OCI-LY3 (cell line): ENCODE results near the gene CFAP74.

ENCODE experiments used
- H2AFZ ChIP-seq: fragments of 200-600, 300-600 bp; shearing (Covaris generic); 2 replicates; pipeline ENCODE4 v1.6.0; 2014; ENCODE audit warnings: antibody characterized with exemption, low read depth, low read length
- H3K27ac ChIP-seq: fragments of 200-600, 300-600 bp; sonication (generic); 2 replicates; pipeline ENCODE4 v1.5.1; 2014; ENCODE audit warnings: mild to moderate bottlenecking, low read length, moderate library complexity, mixed read lengths
- H3K27me3 ChIP-seq: fragments of 200-600, 300-600 bp; sonication (generic); 2 replicates; pipeline ENCODE4 v1.6.1; 2014; ENCODE audit warnings: low read depth, low read length, mixed read lengths
- H3K36me3 ChIP-seq: fragments of 200-600, 300-600 bp; sonication (generic); replicated peaks from 2 replicates; pipeline ENCODE3; 2014; ENCODE audit warnings: low read depth, low read length, mixed read lengths
- H3K4me1 ChIP-seq: fragments of 300-600, 200-600 bp; sonication (generic); 2 replicates; pipeline ENCODE4 v1.6.1; 2014; ENCODE audit warnings: low read length, mixed read lengths
- H3K4me2 ChIP-seq: fragments of 200-600, 300-600 bp; sonication (generic); 2 replicates; pipeline ENCODE4 v1.6.1; 2014; ENCODE audit warnings: low read length, mixed read lengths
- H3K4me3 ChIP-seq: fragments of 300-600, 200-600 bp; sonication (generic); 2 replicates; pipeline ENCODE4 v1.5.1; 2014; ENCODE audit warnings: antibody characterized with exemption, mild to moderate bottlenecking, low read length, moderate library complexity
- H3K79me2 ChIP-seq: fragments of 300-600, 200-600 bp; shearing (Covaris generic); 2 replicates; pipeline ENCODE4 v1.6.1; 2014; ENCODE audit warnings: mild to moderate bottlenecking, low read length, mixed read lengths
- H3K9ac ChIP-seq: fragments of 300-600, 200-600 bp; shearing (Covaris generic); 2 replicates; pipeline ENCODE4 v1.6.0; 2014; ENCODE audit warnings: mild to moderate bottlenecking, low read length, moderate library complexity
- H3K9me3 ChIP-seq: fragments of 200-600, 300-600 bp; shearing (Covaris generic); 2 replicates; pipeline ENCODE4 v1.6.1; 2014; ENCODE audit warnings: low read length, mixed read lengths; ENCODE audit not compliant: insufficient read depth
- H4K20me1 ChIP-seq: fragments of 200-600, 300-600 bp; sonication (generic); 2 replicates; pipeline ENCODE4 v1.6.1; 2016; ENCODE audit warnings: low read length, mixed read lengths; ENCODE audit not compliant: insufficient read depth
- CTCF ChIP-seq: fragments of 200-600, 300-600 bp; sonication (generic); IDR thresholded peaks from 2 replicates; pipeline ENCODE4 v1.5.1; 2014; ENCODE audit warnings: antibody characterized with exemption, low read length, low read depth
- EZH2phosphoT487 ChIP-seq: fragments of 200-600 bp; shearing (Covaris generic); IDR thresholded peaks from 2 replicates; pipeline ENCODE4 v1.6.1; 2018; ENCODE audit warnings: antibody characterized with exemption, mixed run types, low read depth

CFAP74 gene

GRCh38 chr1:1907098-1907736 lies 96.4 kb downstream of the CFAP74 start:
- Histone ChIP-seq H3K9me3 (0 out of 2 replicates have a peak, but pooled peaks cover 4% of the 10 kb centered on the region), H3K4me3 (no peak overlapping the region), H3K27ac (peak overlapping the region; percentile 64), H3K9ac (peak overlapping the region; percentile 18; the same call in 1 of the 2 replicates), H3K36me3 (no peaks in the 10 kb centered on the region), H3K4me2 (peak overlapping the region; percentile 100), H2AFZ (no peak overlapping the region), H3K27me3 (no peaks in the 10 kb centered on the region), H3K4me1 (peaks cover 45% of the 10 kb centered on the region), H4K20me1 (no peaks in the 10 kb centered on the region), H3K79me2 (peaks cover 8% of the 10 kb centered on the region; the same call in 1 of the 2 replicates)
- no peak for TF ChIP-seq CTCF

DNA sequence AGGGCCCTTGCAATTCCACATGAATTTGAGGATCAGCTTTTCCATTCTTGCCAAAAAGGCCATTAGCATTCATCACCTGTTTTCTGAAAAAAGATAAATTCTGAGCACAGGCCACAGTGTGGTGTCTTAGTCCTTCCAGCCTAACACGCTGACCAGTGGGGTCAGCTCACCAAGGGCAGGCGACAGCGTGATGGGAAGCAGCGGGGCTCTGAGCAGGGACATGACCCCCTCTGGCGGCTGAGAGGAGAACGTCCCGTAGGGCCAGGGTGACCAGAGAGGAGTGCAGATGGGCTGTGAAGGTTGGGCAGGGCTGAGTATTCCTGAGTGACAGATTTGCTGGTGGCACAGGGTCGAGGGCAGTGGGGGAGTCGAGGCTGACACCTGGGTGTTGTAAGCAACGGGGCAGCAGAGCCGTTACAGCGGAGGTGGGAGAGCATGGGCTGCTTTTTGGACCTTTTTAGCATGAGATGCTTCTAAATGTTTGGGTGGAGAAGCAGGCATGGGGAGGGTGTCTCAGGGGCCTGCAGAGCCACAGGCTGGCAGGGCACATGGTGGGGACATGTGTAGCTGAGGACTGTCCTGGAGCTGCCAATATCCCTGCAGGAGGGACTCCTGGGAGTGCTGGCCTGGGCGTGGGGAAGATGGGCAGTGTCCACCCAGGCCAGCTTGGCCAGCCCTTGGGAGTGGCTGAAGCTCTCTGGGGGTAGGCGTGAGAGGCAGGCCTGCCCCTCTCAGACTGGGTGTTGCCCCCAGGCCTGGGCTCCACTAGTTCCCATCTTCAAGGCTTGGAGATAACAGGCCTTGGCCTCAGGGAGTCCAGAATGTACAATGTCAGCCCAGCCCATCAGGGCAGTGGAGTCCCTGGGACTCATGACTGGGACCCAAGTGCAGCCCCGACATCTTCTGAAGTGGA lies 97.1 kb downstream of the CFAP74 start:
- H4K20me1 ChIP-seq, result no peaks in the 10 kb centered on the region
- peak overlapping the region; percentile 100 for H3K4me2 ChIP-seq
- TF ChIP-seq CTCF (peak; percentile 89), EZH2phosphoT487 (no peak)
- no peak overlapping the region for H3K4me3 ChIP-seq
- H3K4me1 ChIP-seq, result peaks cover 44% of the 10 kb centered on the region
- no peaks in the 10 kb centered on the region for H3K36me3 ChIP-seq
- peak overlapping the region; percentile 18; the same call in 1 of the 2 replicates for H3K9ac ChIP-seq
- H2AFZ ChIP-seq, result no peak overlapping the region
- 0 out of 2 replicates have a peak, but pooled peaks cover 4% of the 10 kb centered on the region for H3K9me3 ChIP-seq
- peak overlapping the region; percentile 64 for H3K27ac ChIP-seq
- no peaks in the 10 kb centered on the region for H3K27me3 ChIP-seq
- H3K79me2 ChIP-seq, result peaks cover 8% of the 10 kb centered on the region; the same call in 1 of the 2 replicates

- Histone ChIP-seq H3K27ac (no peak overlapping the region), H3K4me3 (no peak overlapping the region), H3K4me1 (peaks cover 26% of the 10 kb centered on the region)
Measured at GRCh38 chr1:1903224-1903623, 100.4 kb downstream of the CFAP74 start.

More at GRCh38 chr1:1903224-1903623, 100.4 kb downstream of the CFAP74 start:
- Histone ChIP-seq H2AFZ (no peak overlapping the region), H3K36me3 (no peaks in the 10 kb centered on the region), H4K20me1 (peaks cover 5% of the 10 kb centered on the region; the same call in 1 of the 2 replicates), H3K9ac (no peak overlapping the region), H3K4me2 (no peak overlapping the region), H3K79me2 (peaks cover 4% of the 10 kb centered on the region; the same call in 1 of the 2 replicates), H3K27me3 (peaks cover 2% of the 10 kb centered on the region; the same call in 1 of the 2 replicates), H3K9me3 (0 out of 2 replicates have a peak, but pooled peaks cover 4% of the 10 kb centered on the region)
- TF ChIP-seq CTCF, result no peak
- no peak for TF ChIP-seq EZH2phosphoT487
